HTERT RPE-1 (cell line): ENCODE data around the gene APLP1.
"Not testable (repeated sequence)": the region's sequence is repeated elsewhere in the genome, so short reads cannot be mapped to it uniquely, and the experiment has no call there.

Experiments
- in situ Hi-C: fragments of 300-500 bp; cut with MboI; formaldehyde crosslinking; loops from 4 replicates; pipeline ENCODE4 v1.14.3; 2020; ENCODE audit warnings: low sequenced_read_pairs

Gene APLP1

DNA sequence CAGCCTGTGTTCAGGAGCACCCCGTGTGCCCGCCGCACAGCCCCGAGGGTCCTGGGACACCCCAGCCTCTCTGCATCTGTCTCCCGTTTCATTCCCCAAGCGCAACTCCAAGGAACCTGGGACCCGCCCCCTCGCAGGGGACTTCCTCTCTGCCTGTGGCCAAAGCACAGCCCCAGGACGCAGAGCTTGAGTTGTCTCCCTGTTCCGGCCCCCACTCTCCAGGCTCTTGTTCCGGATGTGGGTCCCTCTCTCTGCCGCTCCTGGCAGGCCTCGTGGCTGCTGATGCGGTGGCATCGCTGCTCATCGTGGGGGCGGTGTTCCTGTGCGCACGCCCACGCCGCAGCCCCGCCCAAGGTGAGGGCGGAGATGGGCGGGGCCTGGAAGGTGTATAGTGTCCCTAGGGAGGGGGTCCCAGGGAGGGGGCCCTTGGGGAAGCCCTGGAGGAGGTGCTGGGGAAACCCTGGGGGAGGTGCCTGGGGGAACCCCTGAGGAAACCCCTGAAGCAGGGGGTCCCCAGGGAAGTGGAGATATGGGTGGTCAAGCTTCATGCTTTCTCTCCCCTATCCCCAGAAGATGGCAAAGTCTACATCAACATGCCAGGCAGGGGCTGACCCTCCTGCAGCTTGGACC lies 35.3 kb downstream of the APLP1 start:
- in situ Hi-C loops: no loop called here

- in situ Hi-C loops: no loop called here
These were observed 36.1 kb downstream of the APLP1 start for GRCh38 chr19:35904311-35905068.

DNA sequence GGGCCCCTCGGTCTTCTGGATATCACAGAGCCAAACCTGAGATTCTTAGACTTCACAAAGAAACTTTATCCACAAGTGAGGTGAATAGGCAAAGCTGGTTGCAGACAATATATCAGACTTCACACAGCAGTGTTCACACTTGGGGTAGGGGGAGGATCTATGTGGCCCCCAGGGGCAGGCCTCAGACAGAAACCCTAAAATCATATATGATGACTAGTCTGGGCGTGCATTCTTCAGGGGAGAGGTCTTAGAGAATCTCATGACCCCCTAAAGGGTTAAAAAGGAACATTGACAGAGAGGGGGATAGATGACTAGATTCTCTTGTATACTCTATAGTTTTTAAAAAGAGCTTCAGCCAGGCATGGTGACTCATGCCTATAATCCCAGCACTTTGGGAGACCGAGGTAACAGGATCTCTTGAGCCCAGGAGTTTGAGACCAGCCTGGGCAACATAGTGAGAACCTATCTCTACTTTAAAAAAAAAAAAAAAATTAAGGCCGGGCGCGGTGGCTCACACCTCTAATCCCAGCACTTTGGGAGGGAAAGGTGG lies 36.9 kb downstream of the APLP1 start:
- in situ Hi-C loops: no loop called here

GRCh38 chr19:35907377-35907745 lies 39.0 kb downstream of the APLP1 start:
- in situ Hi-C loops: no loop called here

DNA sequence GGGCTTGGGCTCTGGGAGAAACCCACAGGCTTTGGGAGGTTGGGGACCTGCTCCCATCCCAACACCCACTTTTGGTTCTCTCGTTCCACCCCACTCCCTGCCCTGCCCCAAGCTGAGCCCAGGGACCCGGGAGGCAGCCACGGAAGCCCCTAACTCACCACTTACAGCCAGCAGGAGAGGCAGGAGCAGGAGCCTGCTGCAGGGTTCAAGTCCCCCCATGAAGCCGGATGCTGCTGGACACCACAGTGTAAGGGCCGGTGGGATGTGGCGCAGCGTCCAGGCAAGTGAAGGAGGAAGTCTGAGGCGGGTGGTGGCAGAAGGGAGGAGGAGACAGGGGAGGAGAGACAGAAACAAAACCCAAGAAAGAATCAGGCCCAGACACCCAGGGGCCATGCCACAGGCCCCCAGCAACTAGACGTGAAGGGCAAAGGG lies 39.7 kb downstream of the APLP1 start, which contains the start of gene TYROBP:
TYROBP (minus strand) TSS at position 286 of the 432 bp plus-strand sequence; CDS start at position 219, 67 bp downstream.
- in situ Hi-C loops: no loop called here

GRCh38 chr19:35908973-35909683 lies 40.8 kb downstream of the APLP1 start:
- in situ Hi-C loops: no loop called here

GRCh38 chr19:35909684-35910035 lies 41.3 kb downstream of the APLP1 start:
- in situ Hi-C loops: no loop called here

DNA sequence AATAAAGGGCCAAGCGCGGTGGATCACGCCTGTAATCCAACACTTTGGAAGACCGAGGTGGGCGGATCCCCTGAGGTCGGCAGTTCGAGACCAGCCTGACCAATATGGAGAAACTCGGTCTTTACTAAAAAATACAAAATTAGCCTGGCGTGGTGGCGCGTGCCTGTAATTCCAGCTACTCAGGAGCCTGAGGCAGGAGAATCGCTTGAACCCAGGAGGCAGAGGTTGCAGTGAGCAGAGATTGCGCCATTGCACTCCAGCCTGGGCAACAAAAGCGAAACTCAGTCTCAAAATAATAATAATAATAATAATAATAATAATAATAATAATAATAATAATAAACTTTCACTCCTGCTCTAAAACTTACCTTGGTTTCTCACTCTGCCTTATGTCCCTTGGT lies 42.0 kb downstream of the APLP1 start:
- in situ Hi-C loops: not testable (repeated sequence)

- in situ Hi-C loops: no loop called here
These were observed 42.8 kb downstream of the APLP1 start for GRCh38 chr19:35911173-35911572.

- in situ Hi-C loops: no loop called here
These were observed 43.4 kb downstream of the APLP1 start for GRCh38 chr19:35911790-35912189.

DNA sequence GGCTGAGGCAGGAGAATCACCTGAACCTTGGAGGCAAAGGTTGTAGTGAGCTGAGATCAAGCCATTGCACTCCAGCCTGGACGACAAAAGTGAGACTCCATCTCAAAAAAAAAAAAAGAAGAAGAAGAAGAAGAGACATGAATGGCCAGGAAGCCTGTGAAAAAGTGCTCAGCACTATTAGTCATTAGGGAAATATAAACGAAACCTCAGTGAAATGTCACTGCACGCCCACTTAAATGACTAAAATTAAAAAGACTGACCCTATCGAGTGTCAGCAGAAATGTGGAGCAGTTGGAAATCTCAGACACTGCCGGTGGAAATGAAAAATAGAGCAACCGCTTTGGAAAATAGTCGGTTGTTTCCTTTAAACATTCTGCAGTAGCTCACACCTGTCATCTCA lies 45.2 kb downstream of the APLP1 start:
- in situ Hi-C loops: no loop called here

- in situ Hi-C loops: no loop called here
These were observed 47.1 kb downstream of the APLP1 start for GRCh38 chr19:35915443-35915842.

GRCh38 chr19:35919306-35919705 lies 50.9 kb downstream of the APLP1 start:
- in situ Hi-C loops: no loop called here

- in situ Hi-C loops: no loop called here
These were observed 52.6 kb downstream of the APLP1 start for GRCh38 chr19:35921012-35921411.

DNA sequence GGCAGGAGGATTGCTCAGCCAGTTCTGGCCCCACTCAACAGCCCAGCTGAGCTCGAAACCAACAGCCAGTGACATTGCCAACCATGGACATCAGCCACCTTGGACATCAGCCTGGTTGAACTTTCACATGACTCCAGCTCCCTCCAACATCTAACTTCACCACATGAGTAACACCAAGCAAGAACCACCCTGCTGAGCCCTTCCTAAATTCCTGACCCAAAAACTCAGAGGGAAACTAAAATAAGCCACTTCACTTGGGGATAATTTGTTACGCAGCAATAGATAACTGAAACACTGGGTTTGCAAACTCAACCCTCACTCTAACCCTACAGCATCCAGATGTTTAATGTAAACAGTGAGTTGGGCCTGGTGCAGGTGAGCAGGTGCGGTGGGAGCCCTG lies 57.1 kb downstream of the APLP1 start:
- in situ Hi-C loops: no loop called here

GRCh38 chr19:35928507-35928906 lies 60.1 kb downstream of the APLP1 start:
- in situ Hi-C loops: no loop called here
